ENCODE results near the gene SMYD4.

DNA sequence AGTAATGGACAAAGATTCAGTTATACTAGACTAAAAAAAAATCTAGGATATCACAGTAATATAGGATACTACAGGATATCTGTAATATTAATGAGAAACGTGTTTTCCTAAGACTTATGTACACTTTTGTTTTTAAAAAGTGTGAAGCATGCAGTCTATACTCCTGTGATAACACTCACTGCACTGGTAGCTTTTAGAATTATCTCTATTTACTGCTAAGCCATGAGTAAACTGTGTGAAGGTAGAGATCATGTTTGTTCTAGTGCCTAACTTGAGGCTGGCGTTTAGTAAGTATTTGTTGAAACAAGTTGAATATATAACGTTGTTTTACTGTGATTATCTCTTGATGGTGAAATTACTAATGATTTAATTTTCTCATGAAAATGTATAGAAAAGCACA, 24.0 kb upstream of the SMYD4 start:
- TF ChIP-seq, protein P1, sequence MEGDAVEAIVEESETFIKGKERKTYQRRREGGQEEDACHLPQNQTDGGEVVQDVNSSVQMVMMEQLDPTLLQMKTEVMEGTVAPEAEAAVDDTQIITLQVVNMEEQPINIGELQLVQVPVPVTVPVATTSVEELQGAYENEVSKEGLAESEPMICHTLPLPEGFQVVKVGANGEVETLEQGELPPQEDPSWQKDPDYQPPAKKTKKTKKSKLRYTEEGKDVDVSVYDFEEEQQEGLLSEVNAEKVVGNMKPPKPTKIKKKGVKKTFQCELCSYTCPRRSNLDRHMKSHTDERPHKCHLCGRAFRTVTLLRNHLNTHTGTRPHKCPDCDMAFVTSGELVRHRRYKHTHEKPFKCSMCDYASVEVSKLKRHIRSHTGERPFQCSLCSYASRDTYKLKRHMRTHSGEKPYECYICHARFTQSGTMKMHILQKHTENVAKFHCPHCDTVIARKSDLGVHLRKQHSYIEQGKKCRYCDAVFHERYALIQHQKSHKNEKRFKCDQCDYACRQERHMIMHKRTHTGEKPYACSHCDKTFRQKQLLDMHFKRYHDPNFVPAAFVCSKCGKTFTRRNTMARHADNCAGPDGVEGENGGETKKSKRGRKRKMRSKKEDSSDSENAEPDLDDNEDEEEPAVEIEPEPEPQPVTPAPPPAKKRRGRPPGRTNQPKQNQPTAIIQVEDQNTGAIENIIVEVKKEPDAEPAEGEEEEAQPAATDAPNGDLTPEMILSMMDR (conservative IDR thresholded peaks at IDR 0.05) = no peak
- TF ChIP-seq EZH2 (IDR thresholded peaks at IDR 0.05; ENCODE audit: low read depth) = no peak

All from PC-9 (cell line).